HG02623 (cell line): Measurements from ENCODE around the gene ZNF444.

Experiments used
- ATAC-seq: cut with Tn5 transposase; IDR thresholded peaks from one replicate; pipeline ENCODE4 v1.9.1; 2021; ENCODE audit warnings: moderate library complexity; ENCODE audit not compliant: unreplicated experiment

ZNF444 gene

GRCh38 chr19:56121180-56122167 is 19.6 kb upstream of the ZNF444 start, which contains the start of gene ZNF787:
Gene ZNF787, minus strand, starts transcription at chr19:56121295. Its CDS starts 18,078 bp downstream, at chr19:56103217.
- ATAC-seq, result peak; percentile 84

- ATAC-seq, result no peak
These were observed 17.7 kb upstream of the ZNF444 start for GRCh38 chr19:56123266-56123891.

GRCh38 chr19:56124578-56124977 is 16.5 kb upstream of the ZNF444 start:
- ATAC-seq, result no peak

GRCh38 chr19:56125806-56126590 is 15.1 kb upstream of the ZNF444 start:
- no peak for ATAC-seq

DNA sequence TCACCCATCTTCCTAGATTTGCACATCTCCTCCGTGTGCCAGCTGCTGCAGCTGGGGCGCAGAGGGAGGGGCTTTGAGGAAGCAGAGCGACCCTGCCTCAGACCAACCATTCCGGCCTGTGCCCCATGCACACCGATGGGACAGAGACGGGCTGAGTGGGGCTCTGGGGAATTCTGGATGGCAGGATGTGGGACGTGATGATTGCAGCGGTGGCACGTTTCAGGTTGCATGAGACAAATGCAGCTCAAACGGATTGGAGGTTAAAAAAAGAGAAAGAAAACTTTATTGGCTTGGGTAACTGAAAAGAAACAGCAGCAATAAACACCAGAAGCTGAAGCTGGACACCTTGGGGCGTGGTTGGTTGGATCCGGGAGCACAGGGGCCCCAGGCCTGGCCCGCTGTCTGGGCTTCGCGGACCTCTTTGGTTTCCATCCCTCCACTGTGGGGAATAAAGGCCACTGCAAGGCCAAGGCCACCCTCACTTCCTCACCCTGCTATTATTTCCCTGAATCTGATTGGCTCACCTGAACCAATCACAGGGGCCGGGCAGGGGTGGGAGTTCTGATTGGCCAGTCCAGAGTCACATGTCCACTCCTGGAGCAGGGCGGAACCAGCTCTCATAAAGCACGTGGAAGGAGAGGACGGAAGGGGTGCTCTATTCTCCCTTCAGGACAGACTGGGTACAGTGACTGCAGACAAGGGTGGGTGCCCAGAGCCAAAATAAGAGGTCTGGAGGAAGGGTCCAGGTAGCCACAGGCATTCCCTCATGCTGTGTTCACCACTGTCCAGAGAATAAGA is 13.9 kb upstream of the ZNF444 start:
- ATAC-seq, result no peak

GRCh38 chr19:56130006-56130405 is 11.1 kb upstream of the ZNF444 start:
- no peak for ATAC-seq

GRCh38 chr19:56131651-56132050 is 9.4 kb upstream of the ZNF444 start:
- ATAC-seq, result no peak

GRCh38 chr19:56132316-56132822 is 8.7 kb upstream of the ZNF444 start:
- no peak for ATAC-seq

DNA sequence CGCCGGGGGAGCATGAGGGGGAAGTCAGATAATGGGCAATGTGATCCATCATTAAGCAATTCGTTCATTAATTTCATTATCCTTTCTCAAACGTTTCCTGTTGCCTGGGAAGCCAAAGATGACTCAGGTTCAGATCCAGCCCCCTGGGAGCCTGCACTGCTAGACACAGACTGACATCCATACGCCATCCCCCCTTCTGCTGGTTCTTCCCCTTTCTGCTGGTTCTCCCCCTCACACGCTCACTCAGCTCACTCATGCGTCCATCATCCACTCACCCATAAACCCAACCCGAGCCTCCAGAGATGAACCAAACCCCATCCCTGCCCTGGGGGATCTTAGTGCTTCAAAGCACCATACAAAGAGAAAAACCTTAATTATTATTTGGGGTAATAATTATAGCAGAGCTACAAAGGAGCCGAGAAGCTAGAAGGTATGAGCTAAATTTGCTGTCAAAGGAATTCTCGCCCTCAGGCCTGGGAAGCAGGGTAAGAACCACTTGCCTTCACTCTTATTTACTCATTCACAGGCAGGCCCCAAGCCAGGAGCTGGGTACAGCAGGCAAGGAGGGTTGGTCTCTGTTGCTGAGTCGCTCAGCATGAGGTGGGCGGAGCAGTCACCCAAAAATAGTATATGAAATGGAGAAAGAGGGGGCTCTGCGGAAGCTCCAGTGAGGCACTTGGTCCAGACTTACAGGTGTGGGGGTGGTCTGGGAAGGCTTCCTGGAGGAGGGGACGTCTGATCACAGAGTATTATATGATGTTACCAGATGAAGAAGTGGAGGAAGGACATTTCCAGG is 7.0 kb upstream of the ZNF444 start:
- no peak for ATAC-seq

GRCh38 chr19:56134654-56134921 is 6.5 kb upstream of the ZNF444 start:
- ATAC-seq, result no peak

DNA sequence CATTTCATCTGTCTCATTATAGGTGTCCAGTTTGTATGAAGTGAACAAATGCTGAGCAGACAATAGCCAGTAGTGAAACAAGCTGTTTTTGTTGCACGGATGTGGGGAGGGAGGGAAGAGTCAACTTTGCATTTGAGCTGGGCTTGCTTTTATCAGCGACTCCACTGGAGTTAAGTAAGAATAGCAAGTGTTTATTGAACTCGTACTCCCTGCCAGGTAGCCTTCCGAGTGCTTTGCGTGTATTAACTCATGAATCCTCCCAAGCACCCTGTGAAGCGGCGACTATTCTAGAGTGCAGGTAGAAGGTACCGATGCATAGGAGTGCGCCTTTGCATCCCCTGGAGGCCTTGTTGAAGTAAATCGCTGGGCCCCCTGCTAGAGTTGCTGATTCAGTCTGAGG is 4.7 kb upstream of the ZNF444 start:
- ATAC-seq, result no peak

DNA sequence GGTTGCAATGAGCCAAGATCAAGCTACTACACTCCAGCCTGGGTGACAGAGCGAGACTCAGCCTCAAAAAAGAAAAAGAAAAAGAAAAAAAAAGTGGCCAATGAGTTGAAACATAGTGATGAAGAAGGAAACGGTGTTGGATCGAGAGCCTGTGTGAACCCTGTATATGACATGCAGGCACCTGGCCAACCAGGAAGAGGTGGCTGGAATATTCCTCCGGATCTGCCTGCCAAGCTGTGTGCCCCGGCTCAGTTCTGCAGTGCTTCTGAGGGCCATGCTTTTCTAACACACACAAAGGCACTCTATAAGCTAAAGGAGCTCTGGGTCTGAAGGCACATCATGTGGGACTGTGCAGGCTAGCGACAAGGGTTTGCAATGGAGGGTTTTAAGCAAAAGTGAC is 3.7 kb upstream of the ZNF444 start:
- no peak for ATAC-seq

GRCh38 chr19:56138069-56138468 is 3.0 kb upstream of the ZNF444 start:
- no peak for ATAC-seq

DNA sequence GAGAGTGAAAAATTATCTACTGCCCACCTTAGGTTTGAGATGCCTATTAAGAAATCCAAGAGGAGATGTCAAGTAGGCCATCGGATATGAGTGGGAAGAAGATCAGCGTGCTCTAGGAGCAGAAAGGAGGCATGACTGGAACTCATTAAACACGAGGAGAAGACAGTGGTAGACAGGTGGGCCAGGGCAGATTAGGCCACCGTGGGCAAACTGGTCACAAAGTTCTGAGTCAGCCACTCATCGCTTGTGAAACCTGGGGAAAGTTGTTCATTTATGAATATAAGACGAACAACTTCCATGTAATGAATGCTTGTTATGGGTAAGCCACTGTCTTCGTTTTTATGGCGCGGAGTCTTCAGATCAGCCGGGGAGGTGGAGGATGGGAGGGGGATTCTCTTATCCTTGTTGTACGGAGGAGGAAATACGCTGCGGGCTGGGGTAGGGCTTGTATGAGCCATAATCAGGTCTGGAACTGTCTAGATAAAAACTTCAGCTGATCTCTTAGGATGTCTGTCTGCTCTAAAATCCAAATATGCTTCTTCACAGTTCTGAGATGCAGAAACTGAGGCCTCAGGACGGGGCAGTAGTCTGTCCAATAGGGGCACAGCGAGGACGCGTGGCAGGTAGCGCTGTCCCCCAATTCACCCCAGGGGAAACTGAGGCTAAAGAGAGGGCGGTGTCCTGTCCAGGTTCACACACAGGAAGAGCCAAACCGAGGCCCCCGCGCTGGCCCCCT is 1.1 kb upstream of the ZNF444 start:
- ATAC-seq, result no peak

DNA sequence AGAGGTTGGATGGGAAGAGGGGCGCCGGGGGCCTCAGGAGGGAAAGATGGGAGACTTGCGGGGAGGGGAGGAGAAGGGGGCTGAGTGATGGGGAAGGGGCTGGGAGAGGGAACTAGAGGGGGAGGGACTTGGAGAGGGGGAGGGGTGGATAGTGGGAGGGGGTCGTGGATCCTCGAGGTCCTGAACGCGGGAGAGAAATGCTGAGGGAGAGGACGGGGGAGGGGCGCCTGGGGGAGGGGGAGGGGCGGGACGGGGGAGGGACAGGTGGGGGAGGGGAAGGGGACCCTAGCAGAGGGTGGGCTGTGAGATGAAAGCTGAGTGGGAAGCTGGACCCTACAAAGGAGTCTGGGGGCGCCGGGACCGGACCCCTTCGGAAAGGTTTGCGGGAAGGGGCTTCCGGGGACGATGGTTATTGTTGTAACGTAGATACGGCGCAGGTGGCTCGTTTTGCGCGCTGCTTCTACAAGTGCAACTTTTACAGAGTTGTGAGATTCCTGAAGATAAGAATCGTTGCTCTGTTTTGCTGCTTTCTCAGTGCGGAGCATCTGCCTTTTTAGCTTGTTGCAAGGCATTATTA is 418 bp downstream of the ZNF444 start:
- no peak for ATAC-seq

- ATAC-seq, result no peak
These were observed 1.1 kb downstream of the ZNF444 start for GRCh38 chr19:56142087-56142787.

DNA sequence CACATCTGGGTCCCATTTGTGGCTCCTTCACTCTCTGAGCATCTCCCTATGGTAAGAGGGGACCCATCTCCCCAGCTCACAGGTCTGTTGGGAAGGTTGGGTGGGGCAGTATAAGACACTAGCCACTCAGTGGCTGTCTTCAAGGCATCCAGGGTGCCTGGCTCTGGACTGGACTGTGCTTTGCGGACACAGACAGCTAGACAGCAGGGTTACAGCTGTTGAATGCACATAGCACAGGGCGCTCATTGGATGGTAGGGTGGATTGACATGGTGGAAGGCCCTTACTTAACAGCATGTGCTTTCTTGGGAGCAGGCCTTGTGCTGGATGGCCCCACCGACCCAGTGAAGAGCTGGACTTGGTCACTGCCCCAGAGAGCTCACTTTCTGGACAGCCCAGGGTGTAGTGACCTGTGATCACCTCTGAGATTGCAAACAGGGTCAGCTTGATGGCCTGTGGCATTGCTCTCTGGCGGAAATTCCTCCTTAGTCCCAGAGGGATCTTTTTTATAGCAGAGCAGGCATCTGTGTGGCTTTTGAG is 1.9 kb downstream of the ZNF444 start:
- ATAC-seq, result no peak

- ATAC-seq, result no peak
These were observed 3.3 kb downstream of the ZNF444 start for GRCh38 chr19:56144376-56144775.
